GM12878 (cell line): ENCODE data around the gene MORC4. TPM values are rescaled to one million over a fixed set of nuclear protein-coding genes. Genes with fewer than 3 reads are reported as not detected.

ENCODE experiments used
- ATAC-seq: fragments of 200-7000 bp; cut with Tn5 transposase; 3 replicates; pipeline ENCODE4 v1.9.1; 2020; ENCODE audit warnings: mild to moderate bottlenecking, moderate library complexity
- BruUV-seq: library from RNA; stranded (reverse); fragments of 400-500 nt; replicated peaks from 2 replicates; lab custom pipeline; 2021; lab: Mats Ljungman, UMichigan
- CTCF ChIA-PET: fragments of 300-600 bp; sonication (Branson Sonifier 250); formaldehyde crosslinking; extraction: SDS; loops from one replicate; lab custom pipeline; 2021; ENCODE audit warnings: inconsistent platforms; lab: Yijun Ruan, JAX
- POLR2A ChIA-PET: fragments of 350-600 bp; formaldehyde crosslinking; extraction: SDS; loops from one replicate; lab custom pipeline; 2021; ENCODE audit warnings: inconsistent platforms; lab: Charles Lee
- RAD21 ChIA-PET: fragments of 300-600 bp; sonication (Branson Sonifier 250); formaldehyde crosslinking; loops from one replicate; lab custom pipeline; 2023; ENCODE audit warnings: antibody characterized with exemption; ENCODE audit not compliant: unreplicated experiment; lab: Charles Lee
- SMC1A ChIA-PET: fragments of 300-600 bp; sonication (Branson Sonifier 250); formaldehyde crosslinking; loops from one replicate; lab custom pipeline; 2023; ENCODE audit not compliant: unreplicated experiment, uncharacterized antibody; lab: Charles Lee
- DNase-seq: peaks from one replicate; pipeline ENCODE4 v3.0.0-alpha.2; 2011; ENCODE audit warnings: low read depth, low spot score
- FAIRE-seq: peaks from 3 replicates; lab custom pipeline; 2011; peaks lifted over from hg19 to GRCh38; lab: Jason Lieb, UNC
- H2AFZ ChIP-seq: 2 replicates; pipeline ENCODE4 v1.6.0; 2011; ENCODE audit warnings: low read depth, low read length, control low read depth; ENCODE audit not compliant: control insufficient read depth
- H3K27ac ChIP-seq: 2 replicates; pipeline ENCODE4 v1.5.1; 2011; ENCODE audit warnings: control low read depth; ENCODE audit not compliant: control insufficient read depth, insufficient read depth
- H3K27me3 ChIP-seq, 2 experiments: replicated peaks in 1 of 2; 2 replicates each; pipeline versions ENCODE4 v1.6.0 to v1.6.1; 2011; ENCODE audit warnings: low read length in 1 of 2; ENCODE audit not compliant: control insufficient read depth in 2 of 2, insufficient read depth in 2 of 2
- H3K36me3 ChIP-seq, 2 experiments: 2 replicates each; pipeline ENCODE4 v1.5.1; 2011; ENCODE audit warnings: low read length in 1 of 2; ENCODE audit not compliant: control insufficient read depth in 2 of 2, insufficient read depth in 2 of 2
- H3K4me1 ChIP-seq: 2 replicates; pipeline ENCODE4 v1.6.1; 2011; ENCODE audit warnings: mild to moderate bottlenecking, low read length, moderate library complexity, mixed read lengths; ENCODE audit not compliant: control insufficient read depth, insufficient read depth
- H3K4me2 ChIP-seq: 2 replicates; pipeline ENCODE4 v1.6.0; 2011; ENCODE audit warnings: control low read depth; ENCODE audit not compliant: control insufficient read depth, insufficient read depth
- H3K4me3 ChIP-seq: fragments of 200-600 bp; sonication (generic); 2 replicates; pipeline ENCODE4 v1.5.1; 2016
- H3K79me2 ChIP-seq: 2 replicates; pipeline ENCODE4 v1.6.0; 2011; ENCODE audit warnings: low read length; ENCODE audit not compliant: control insufficient read depth, insufficient read depth
- H3K9ac ChIP-seq: 2 replicates; pipeline ENCODE4 v1.8.0; 2011; ENCODE audit warnings: low read length, control low read depth, mixed read lengths; ENCODE audit not compliant: control insufficient read depth, insufficient read depth
- H3K9me3 ChIP-seq: replicated peaks from 3 replicates; pipeline ENCODE4 v1.5.1; 2011; ENCODE audit warnings: mild to moderate bottlenecking, low read length; ENCODE audit not compliant: control insufficient read depth, insufficient read depth
- H4K20me1 ChIP-seq: 2 replicates; pipeline ENCODE4 v1.6.0; 2011; ENCODE audit not compliant: control insufficient read depth, insufficient read depth
- ESRRA ChIP-seq: IDR thresholded peaks from 2 replicates; pipeline ENCODE4 v1.6.1; 2012; ENCODE audit warnings: mild to moderate bottlenecking, low read length, improper control_type of control experiment
- MAX ChIP-seq: IDR thresholded peaks from 2 replicates; pipeline ENCODE4 v1.6.1; 2012; ENCODE audit warnings: low read depth, low read length, improper control_type of control experiment
- NKRF ChIP-seq: fragments of 450-650 bp; conservative IDR thresholded peaks from 2 replicates; pipeline ENCODE4 v1.6.1; 2017; ENCODE audit warnings: mild to moderate bottlenecking, moderate library complexity
- NRF1 ChIP-seq: conservative IDR thresholded peaks from 2 replicates; pipeline ENCODE4 v1.6.1; 2011; ENCODE audit warnings: mild to moderate bottlenecking, low read depth, low read length, improper control_type of control experiment
- RAD51 ChIP-seq: fragments of 450-650 bp; IDR thresholded peaks from 2 replicates; pipeline ENCODE4 v1.6.1; 2016; ENCODE audit warnings: moderate library complexity, mild to moderate bottlenecking, inconsistent platforms
- SMAD5 ChIP-seq: IDR thresholded peaks from 2 replicates; pipeline ENCODE4 v1.6.1; 2016; ENCODE audit warnings: antibody characterized with exemption, low read depth
- SUPT20H ChIP-seq: IDR thresholded peaks from 2 replicates; pipeline ENCODE4 v1.6.1; 2011; ENCODE audit warnings: low read depth, mild to moderate bottlenecking, low read length, moderate library complexity, borderline replicate concordance; ENCODE audit not compliant: control insufficient read depth
- TCF7 ChIP-seq: IDR thresholded peaks from 2 replicates; pipeline ENCODE4 v1.6.1; 2014; ENCODE audit warnings: antibody characterized with exemption, borderline replicate concordance
- ZNF274 ChIP-seq: IDR thresholded peaks from one replicate; pipeline ENCODE4 v1.8.0; 2011; ENCODE audit not compliant: insufficient read length, insufficient read depth
- ZZZ3 ChIP-seq: IDR thresholded peaks from 2 replicates; pipeline ENCODE4 v1.6.1; 2011; ENCODE audit warnings: low read depth; ENCODE audit not compliant: control insufficient read depth, insufficient read length
- WGBS: methylation state at CpG from one replicate; pipeline ENCODE4 v1.1.6; 2016; ENCODE audit warnings: low lambda C conversion rate; ENCODE audit not compliant: insufficient replicate concordance, insufficient coverage; ENCODE audit errors: missing lambda C conversion rate; 5-methylcytosine and 5-hydroxymethylcytosine counted together
- in situ Hi-C: fragments of 300-500 bp; cut with MboI; formaldehyde crosslinking; loops from 9 replicates; pipeline ENCODE4 v1.14.3; 2018; ENCODE audit warnings: mixed read lengths
- intact Hi-C: fragments of 100-400 bp; cut with micrococcal nuclease; formaldehyde crosslinking; loops from one replicate; pipeline ENCODE4 v1.14.2; 2022; ENCODE audit not compliant: unreplicated experiment
- polyA plus RNA-seq, 11 experiments: library from polyadenylated mRNA; depleted of rRNA in 4 of 11; unstranded in 6 of 11; stranded (reverse) in 5 of 11; fragments of >200 nt; fragmentation: Nextera tagmentation in 4 of 11; fragmentation: Illumina TruSeq in 1 of 11; extraction: Ambion mirVana in 4 of 11; extraction: Trizol in 1 of 11; gene quantifications; 1 replicate in 1 of 11; 2 replicates in 10 of 11; pipeline versions ENCODE4 v1.2.1 to v1.2.3, GENCODE V29; 2011 to 2016; ENCODE audit warnings: inconsistent platforms in 2 of 11, missing spikeins in 2 of 11, low read depth in 1 of 11
- total RNA-seq, 4 experiments: library from RNA; depleted of rRNA in 3 of 4; stranded (reverse); fragments of >200 nt in 3 of 4; fragmentation: Illumina TruSeq in 1 of 4; extraction: Trizol in 1 of 4; gene quantifications; 2 replicates each; pipeline versions ENCODE4 v1.2.1 to v1.2.3, GENCODE V29; 2013 to 2021

Gene MORC4
- total and polyA plus RNA-seq, 10 of the 15 experiments (the other 5 are each of a cell fraction or from before 2014, with no cell fraction given) = 0.03 to 0.65 (median 0.26) TPM

- FAIRE-seq (no peak), DNase-seq (no peak), ATAC-seq (no peak)
- Histone ChIP-seq H3K9me3 (no peaks in the 10 kb centered on the region), H3K79me2 (no peaks in the 10 kb centered on the region), H3K27ac (no peak overlapping the region), H3K9ac (no peak overlapping the region), H2AFZ (no peak overlapping the region), H3K36me3 (no peaks in the 10 kb centered on the region), H4K20me1 (no peaks in the 10 kb centered on the region), H3K4me1 (no peaks in the 10 kb centered on the region), H3K4me2 (no peak overlapping the region), H3K27me3 (no peaks in the 10 kb centered on the region), H3K4me3 (no peak overlapping the region)
- ChIA-PET CTCF (interaction anchor here (1.2 kb wide), 1 partner anchor 10 kb away, joined by 3 read pairs; no protein-coding TSS in a partner anchor), RAD21 (no interaction called here), POLR2A (no interaction called here), SMC1A (no interaction called here)
- WGBS = 32% methylated on average over 5 of the region's 5 CpGs
- in situ Hi-C loops (no loop called here), intact Hi-C loops (no loop called here)
- no peak for TF ChIP-seq SUPT20H
- no TSS peak for BruUV-seq
These were observed 94.8 kb downstream of the MORC4 start for GRCh38 chrX:106905064-106905708.

GRCh38 chrX:106903856-106904528 lies 96.0 kb downstream of the MORC4 start:
- H3K9ac ChIP-seq = no peak overlapping the region
- H3K4me2 ChIP-seq = no peak overlapping the region
- BruUV-seq = no TSS peak
- TF ChIP-seq NRF1 (no peak), NKRF (no peak), ZZZ3 (no peak), RAD51 (no peak), TCF7 (no peak), MAX (no peak), SMAD5 (no peak), ZNF274 (no peak), ESRRA (no peak), SUPT20H (no peak)
- TF ChIP-seq, all 136 proteins: peak for 0
- in situ Hi-C loops (no loop called here), intact Hi-C loops (no loop called here)
- DNase-seq (no peak), ATAC-seq (no peak), FAIRE-seq (no peak)
- CTCF ChIA-PET = interaction anchor here (1.8 to 2.6 kb wide), 2 partner anchors 9 to 57 kb away, joined by 8 to 12 read pairs; no protein-coding TSS in a partner anchor
- Histone ChIP-seq H3K27me3 (no peaks in the 10 kb centered on the region), H3K27ac (no peak overlapping the region), H3K4me1 (no peaks in the 10 kb centered on the region), H3K9me3 (no peaks in the 10 kb centered on the region), H3K79me2 (no peaks in the 10 kb centered on the region), H4K20me1 (no peaks in the 10 kb centered on the region), H2AFZ (no peak overlapping the region), H3K4me3 (no peak overlapping the region), H3K36me3 (no peaks in the 10 kb centered on the region)
- RAD21 ChIA-PET = interaction anchor here (1.7 kb wide), 1 partner anchor 10 kb away, joined by 6 read pairs; no protein-coding TSS in a partner anchor
- WGBS = 17% methylated on average over 5 of the region's 5 CpGs
- SMC1A ChIA-PET = no interaction called here
- POLR2A ChIA-PET = no interaction called here
